ENCODE results near the gene XYLT2. TPM values are rescaled to one million over a fixed set of nuclear protein-coding genes. Genes with fewer than 3 reads are reported as not detected.

XYLT2 gene
- total RNA-seq, 1 donor from 2014 or later, result 18.5 TPM

DNA sequence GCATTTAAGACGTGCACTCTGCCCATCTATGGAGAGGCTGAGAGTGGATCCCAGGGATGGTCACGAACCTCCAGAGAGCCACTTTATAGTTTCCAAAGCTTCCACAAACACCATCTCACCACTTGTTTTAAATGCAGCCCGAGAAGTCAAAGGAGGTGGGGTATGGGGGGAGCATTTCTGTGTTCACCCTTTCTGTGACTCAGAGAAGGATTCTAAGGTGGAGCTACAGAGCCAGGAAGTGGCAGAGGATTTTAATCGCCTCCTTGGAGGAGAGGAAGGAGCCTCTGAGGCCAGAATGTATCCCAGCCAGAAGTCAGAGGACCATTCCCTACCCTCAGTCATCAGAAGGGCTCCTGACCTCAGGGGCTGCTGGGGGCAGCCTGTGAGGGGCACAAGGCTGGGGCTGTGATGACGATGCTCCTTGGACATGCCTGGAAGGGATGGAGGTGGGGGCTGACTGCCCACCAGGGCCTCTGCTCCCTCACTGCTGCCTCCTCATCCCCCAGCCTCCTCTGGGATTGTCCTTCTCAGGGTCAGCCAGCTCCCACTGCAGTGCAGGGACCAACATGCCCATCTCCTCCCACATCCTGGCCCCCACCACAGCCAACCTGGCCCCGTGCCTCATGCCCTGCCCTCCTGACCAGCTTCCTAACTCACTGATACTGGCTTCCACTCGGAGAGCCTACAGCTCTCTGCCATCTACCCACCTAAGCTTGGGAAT is 2.8 kb downstream of the XYLT2 start:
- peak in 1 of 2 donors; percentile 35 for DNase-seq (ENCODE audit: low read depth in 2 of 2)

DNA sequence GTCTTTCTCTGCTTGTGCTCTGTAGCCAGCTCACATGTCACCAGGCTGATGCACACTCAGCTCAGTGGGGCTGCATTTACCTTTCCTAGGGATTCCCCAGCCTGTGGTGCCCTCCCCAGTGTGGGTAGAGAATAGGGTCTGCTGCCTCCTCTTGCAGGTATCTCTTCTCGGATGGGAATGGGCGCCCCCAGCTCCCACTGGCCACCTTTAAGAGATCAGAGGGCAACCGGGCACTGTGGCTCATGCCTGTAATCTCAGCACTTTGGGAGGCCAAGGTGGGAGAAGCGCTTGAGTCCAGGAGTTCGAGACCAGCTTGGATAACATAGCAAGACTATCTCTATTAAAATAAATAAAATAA is 3.3 kb downstream of the XYLT2 start:
- DNase-seq (ENCODE audit: low read depth in 2 of 2), result no peak

- DNase-seq (ENCODE audit: low read depth in 2 of 2), result no peak
These were observed 4.8 kb downstream of the XYLT2 start for GRCh38 chr17:50350733-50351132.

DNA sequence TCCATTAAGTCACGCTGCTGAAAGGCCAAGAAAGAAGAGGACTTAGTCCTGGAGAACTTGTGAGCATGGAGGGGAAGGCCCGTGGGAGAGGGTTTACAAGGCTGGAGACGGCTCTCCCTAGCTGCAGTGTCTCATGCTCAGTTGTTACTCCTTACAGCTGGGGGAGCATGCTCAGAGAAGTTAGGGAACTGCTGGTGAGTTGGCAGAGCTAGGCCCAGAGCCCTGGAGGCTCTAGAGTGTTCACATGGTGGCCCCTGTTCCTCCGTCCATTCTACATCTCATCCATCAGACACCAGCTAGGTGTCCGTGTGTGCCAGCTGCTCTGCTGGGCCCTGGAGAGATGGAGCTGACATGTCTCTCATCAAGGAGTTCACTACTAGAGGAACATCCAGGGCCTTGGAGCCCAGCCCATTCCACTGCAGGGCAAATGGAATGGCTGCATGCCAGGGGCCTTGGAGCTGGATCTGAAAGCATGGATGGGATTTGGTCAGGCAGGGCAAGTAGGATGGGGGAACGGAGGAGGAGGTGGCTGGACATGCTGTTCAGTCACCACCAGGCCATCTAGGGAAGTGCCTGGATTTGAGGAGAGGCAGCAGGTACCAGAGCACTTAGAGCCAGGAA is 6.3 kb downstream of the XYLT2 start:
- DNase-seq (ENCODE audit: low read depth in 2 of 2), result no peak

- no peak for DNase-seq (ENCODE audit: low read depth in 2 of 2)
These were observed 7.0 kb downstream of the XYLT2 start for GRCh38 chr17:50352693-50353599.

- no peak for DNase-seq (ENCODE audit: low read depth in 2 of 2)
These were observed 7.8 kb downstream of the XYLT2 start for GRCh38 chr17:50353600-50354195.

GRCh38 chr17:50354198-50354597 is 8.3 kb downstream of the XYLT2 start:
- DNase-seq (ENCODE audit: low read depth in 2 of 2), result no peak

- no peak for DNase-seq (ENCODE audit: low read depth in 2 of 2)
These were observed 8.8 kb downstream of the XYLT2 start for GRCh38 chr17:50354776-50355175.

DNA sequence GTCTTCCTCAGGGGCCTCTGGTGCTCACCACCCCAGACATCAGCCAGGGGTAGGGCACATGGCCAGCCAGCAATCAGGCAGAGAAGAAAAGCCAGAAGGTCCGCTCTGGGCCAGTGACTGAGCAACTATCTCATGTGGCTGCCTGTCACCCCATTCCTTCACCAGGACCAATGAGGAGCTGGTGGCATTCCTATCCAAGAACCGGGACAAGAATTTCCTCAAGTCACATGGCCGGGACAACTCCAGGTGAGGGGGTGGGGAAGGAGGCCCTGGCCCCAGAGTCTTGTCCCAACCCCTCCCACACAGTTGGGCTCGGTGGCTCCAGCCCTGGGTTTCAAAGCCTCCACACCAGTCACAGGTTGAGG is 9.4 kb downstream of the XYLT2 start:
- no peak for DNase-seq (ENCODE audit: low read depth in 2 of 2)

GRCh38 chr17:50355701-50356341 is 9.9 kb downstream of the XYLT2 start:
- DNase-seq (ENCODE audit: low read depth in 2 of 2), result no peak

DNA sequence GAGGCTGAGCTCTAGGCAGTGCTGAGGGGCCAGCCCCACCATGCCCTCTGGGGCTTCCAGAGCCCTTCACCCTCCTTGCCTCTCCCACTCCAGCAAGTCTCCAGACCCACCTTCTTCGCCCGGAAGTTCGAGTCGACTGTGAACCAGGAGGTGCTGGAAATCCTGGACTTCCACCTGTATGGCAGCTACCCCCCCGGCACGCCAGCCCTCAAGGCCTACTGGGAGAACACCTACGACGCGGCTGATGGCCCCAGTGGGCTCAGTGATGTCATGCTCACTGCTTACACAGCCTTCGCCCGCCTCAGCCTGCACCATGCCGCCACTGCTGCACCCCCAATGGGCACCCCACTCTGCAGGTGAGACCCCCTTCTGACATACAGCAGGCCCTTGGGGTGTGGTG is 10.5 kb downstream of the XYLT2 start:
- no peak for DNase-seq (ENCODE audit: low read depth in 2 of 2)

GRCh38 chr17:50356892-50357510 is 11.1 kb downstream of the XYLT2 start:
- DNase-seq (ENCODE audit: low read depth in 2 of 2), result no peak

GRCh38 chr17:50358177-50358576 is 12.3 kb downstream of the XYLT2 start:
- no peak for DNase-seq (ENCODE audit: low read depth in 2 of 2)

- DNase-seq (ENCODE audit: low read depth in 2 of 2), result no peak
These were observed 13.2 kb downstream of the XYLT2 start for GRCh38 chr17:50359005-50359699.

- no peak for DNase-seq (ENCODE audit: low read depth in 2 of 2)
These were observed 14.1 kb downstream of the XYLT2 start for GRCh38 chr17:50359998-50360461.

GRCh38 chr17:50360486-50361115 is 14.7 kb downstream of the XYLT2 start:
- DNase-seq (ENCODE audit: low read depth in 2 of 2), result no peak

GRCh38 chr17:50361561-50362480 is 15.9 kb downstream of the XYLT2 start:
- peak; percentile 82 to 85 for DNase-seq (ENCODE audit: low read depth in 2 of 2)

DNA sequence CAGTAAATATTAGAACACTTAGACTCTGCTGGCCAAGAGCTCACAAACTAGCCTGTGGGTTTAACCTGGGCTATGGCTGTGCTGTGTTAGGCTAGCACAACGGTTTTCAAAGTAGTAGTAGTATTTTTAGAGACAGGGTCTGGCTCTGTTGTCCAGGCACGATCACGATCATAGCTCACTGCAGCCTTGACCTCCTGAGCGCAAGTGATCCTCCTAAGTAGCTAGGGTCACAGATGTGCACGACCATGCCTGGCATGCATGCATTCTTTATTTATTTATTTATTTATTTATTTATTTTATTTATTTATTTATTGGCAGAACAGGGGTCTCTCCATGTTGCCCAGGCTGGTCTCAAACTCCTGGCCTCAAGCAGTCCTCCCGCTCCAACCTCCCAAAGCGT is 16.7 kb downstream of the XYLT2 start:
- DNase-seq (ENCODE audit: low read depth in 2 of 2), result no peak
